Spinal cord (tissue), 10 donors: ENCODE results near the gene VAMP8. TPM values are rescaled to one million over a fixed set of nuclear protein-coding genes. Genes with fewer than 3 reads are reported as not detected.

Experiments used
- DNase-seq, 6 donors: peaks; one replicate each; pipeline versions ENCODE4 v3.0.0 to v3.0.0-alpha.2; 2013 to 2015; ENCODE audit warnings: low spot score in 6 of 6, low read depth in 4 of 6
- H3K27ac ChIP-seq: one replicate; pipeline ENCODE4 v1.5.1; 2013; ENCODE audit warnings: low read depth, low read length, control low read depth
- H3K27me3 ChIP-seq: one replicate; pipeline ENCODE4 v1.6.1; 2013; ENCODE audit warnings: low read length; ENCODE audit not compliant: control insufficient read depth, insufficient read depth
- H3K36me3 ChIP-seq: one replicate; pipeline ENCODE4 v1.6.1; 2013; ENCODE audit warnings: low read length; ENCODE audit not compliant: control insufficient read depth, insufficient read depth
- H3K4me1 ChIP-seq: one replicate; pipeline ENCODE4 v1.6.1; 2013; ENCODE audit warnings: low read length; ENCODE audit not compliant: control insufficient read depth, insufficient read depth
- H3K4me3 ChIP-seq: one replicate; pipeline ENCODE4 v1.5.1; 2013; ENCODE audit warnings: low read depth, low read length, control low read depth
- H3K9me3 ChIP-seq: one replicate; pipeline ENCODE4 v1.6.1; 2013; ENCODE audit warnings: low read length; ENCODE audit not compliant: control insufficient read depth, insufficient read depth
- WGBS: methylation state at CpG from one replicate; pipeline ENCODE4 v1.1.5; 2013; ENCODE audit warnings: missing lambda C conversion rate; ENCODE audit not compliant: insufficient coverage; 5-methylcytosine and 5-hydroxymethylcytosine counted together
- polyA plus RNA-seq, 2 donors: library from polyadenylated mRNA; unstranded; fragments of 120-200 nt; gene quantifications; one replicate each; pipeline ENCODE4 v1.2.1, GENCODE V29; 2013; ENCODE audit not compliant: insufficient read length in 2 of 2
- total RNA-seq, 2 donors: library from RNA; depleted of rRNA in 1 of 2; stranded (reverse); fragments of 120-200 nt in 1 of 2; fragments of >200 nt in 1 of 2; gene quantifications; one replicate each; pipeline versions ENCODE4 v1.2.3 to v1.2.4, GENCODE V29; 2013 to 2014
- donor health status: healthy.

VAMP8 gene
- total and polyA plus RNA-seq, 4 donors: 10.3 to 32.3 (median 12.7) TPM

GRCh38 chr2:85595301-85596025, 18.1 kb downstream of the VAMP8 start, which contains the start of gene RNF181:
Gene RNF181, plus strand, starts transcription at chr2:85595745. Its CDS starts 19 bp downstream, at chr2:85595764.
- peak within 1 kb of the TSS; percentile 96 for H3K27ac ChIP-seq
- WGBS: 0% methylated on average over 47 of the region's 47 CpGs
- H3K4me1 ChIP-seq: peaks cover 32% of the 10 kb centered on the region

GRCh38 chr2:85596026-85596333, 18.6 kb downstream of the VAMP8 start:
- DNase-seq: no peak
- no peaks in the 10 kb centered on the region for H3K9me3 ChIP-seq
- H3K27ac ChIP-seq: peak overlapping the region; percentile 84
- peaks cover 30% of the 10 kb centered on the region for H3K4me1 ChIP-seq
- H3K27me3 ChIP-seq: no peaks in the 10 kb centered on the region
- peak overlapping the region; percentile 88 for H3K4me3 ChIP-seq
- WGBS: 0% methylated on average over 9 of the region's 10 CpGs
- peaks cover 37% of the 10 kb centered on the region for H3K36me3 ChIP-seq

More at GRCh38 chr2:85595301-85596025, 18.1 kb downstream of the VAMP8 start, which contains the start of gene RNF181:
- no peaks in the 10 kb centered on the region for H3K9me3 ChIP-seq
- H3K4me3 ChIP-seq: peak within 1 kb of the TSS; percentile 88
- H3K27me3 ChIP-seq: no peaks in the 10 kb centered on the region
- peak; percentile 96 to 99 (median 98) for DNase-seq
- H3K36me3 ChIP-seq: peaks cover 32% of the 10 kb centered on the region

GRCh38 chr2:85596486-85597143, 19.2 kb downstream of the VAMP8 start:
- no CpG with 5 or more reads among the region's 3 CpGs for WGBS
- Histone ChIP-seq H3K4me1 (peaks cover 31% of the 10 kb centered on the region), H3K36me3 (peaks cover 39% of the 10 kb centered on the region), H3K27me3 (no peaks in the 10 kb centered on the region), H3K27ac (no peak overlapping the region), H3K4me3 (peak overlapping the region; percentile 88), H3K9me3 (no peaks in the 10 kb centered on the region)
- no peak for DNase-seq

GRCh38 chr2:85597241-85597640, 19.9 kb downstream of the VAMP8 start:
- no peak for DNase-seq
- H3K4me1 ChIP-seq: peaks cover 34% of the 10 kb centered on the region
- H3K27me3 ChIP-seq: no peaks in the 10 kb centered on the region
- H3K4me3 ChIP-seq: no peak overlapping the region
- 83% methylated on average over 5 of the region's 5 CpGs for WGBS
- peaks cover 39% of the 10 kb centered on the region for H3K36me3 ChIP-seq
- H3K9me3 ChIP-seq: no peaks in the 10 kb centered on the region
- H3K27ac ChIP-seq: no peak overlapping the region

- Histone ChIP-seq H3K4me3 (no peak overlapping the region), H3K27me3 (no peaks in the 10 kb centered on the region), H3K27ac (no peak overlapping the region), H3K4me1 (peaks cover 45% of the 10 kb centered on the region), H3K9me3 (no peaks in the 10 kb centered on the region), H3K36me3 (peaks cover 39% of the 10 kb centered on the region)
- WGBS: 95% methylated on average over 4 of the region's 14 CpGs
- DNase-seq: no peak
Measured at GRCh38 chr2:85598594-85599340, 21.4 kb downstream of the VAMP8 start.

- H3K4me3 ChIP-seq: no peak overlapping the region
- no peak overlapping the region for H3K27ac ChIP-seq
- no peaks in the 10 kb centered on the region for H3K9me3 ChIP-seq
- DNase-seq: no peak
- WGBS: 81% methylated on average over 16 of the region's 17 CpGs
- H3K4me1 ChIP-seq: peaks cover 46% of the 10 kb centered on the region
- peaks cover 39% of the 10 kb centered on the region for H3K36me3 ChIP-seq
- no peaks in the 10 kb centered on the region for H3K27me3 ChIP-seq
Measured at GRCh38 chr2:85599468-85600234, 22.3 kb downstream of the VAMP8 start.

GRCh38 chr2:85600235-85600575, 22.8 kb downstream of the VAMP8 start:
- H3K9me3 ChIP-seq: no peaks in the 10 kb centered on the region
- H3K27ac ChIP-seq: no peak overlapping the region
- peaks cover 39% of the 10 kb centered on the region for H3K36me3 ChIP-seq
- no peak overlapping the region for H3K4me3 ChIP-seq
- no peaks in the 10 kb centered on the region for H3K27me3 ChIP-seq
- no peak for DNase-seq
- peaks cover 46% of the 10 kb centered on the region for H3K4me1 ChIP-seq
- 74% methylated on average over 2 of the region's 3 CpGs for WGBS

- Histone ChIP-seq H3K4me1 (peaks cover 47% of the 10 kb centered on the region), H3K27me3 (no peaks in the 10 kb centered on the region), H3K4me3 (no peak overlapping the region), H3K9me3 (no peaks in the 10 kb centered on the region), H3K27ac (no peak overlapping the region), H3K36me3 (peaks cover 39% of the 10 kb centered on the region)
- DNase-seq: no peak
- 85% methylated on average over 6 of the region's 6 CpGs for WGBS
Measured at GRCh38 chr2:85600951-85601770, 23.8 kb downstream of the VAMP8 start.
